ENCODE measurements around the gene ANAPC13.

The ANAPC13 gene

DNA sequence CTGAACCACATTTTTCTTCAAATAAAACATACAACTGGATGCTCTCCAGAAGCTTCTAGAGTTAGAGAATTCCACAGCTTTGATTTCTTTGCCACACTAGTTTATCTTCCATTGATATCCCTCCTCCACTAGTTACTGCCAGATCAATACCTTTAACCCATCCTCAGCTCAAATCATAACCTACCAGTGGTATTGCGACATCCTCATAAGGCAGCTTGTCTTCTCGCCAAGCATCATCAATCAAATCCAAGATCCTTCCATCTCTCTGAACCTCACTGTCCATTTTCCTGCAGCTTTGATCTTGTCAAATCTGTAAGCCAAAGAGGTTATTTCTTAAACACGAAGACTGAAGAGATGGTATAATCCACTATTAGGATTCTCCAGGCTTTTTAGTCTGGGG lies 3.2 kb downstream of the ANAPC13 start:
- no peak for DNase-seq (ENCODE audit: low spot score)

DNA sequence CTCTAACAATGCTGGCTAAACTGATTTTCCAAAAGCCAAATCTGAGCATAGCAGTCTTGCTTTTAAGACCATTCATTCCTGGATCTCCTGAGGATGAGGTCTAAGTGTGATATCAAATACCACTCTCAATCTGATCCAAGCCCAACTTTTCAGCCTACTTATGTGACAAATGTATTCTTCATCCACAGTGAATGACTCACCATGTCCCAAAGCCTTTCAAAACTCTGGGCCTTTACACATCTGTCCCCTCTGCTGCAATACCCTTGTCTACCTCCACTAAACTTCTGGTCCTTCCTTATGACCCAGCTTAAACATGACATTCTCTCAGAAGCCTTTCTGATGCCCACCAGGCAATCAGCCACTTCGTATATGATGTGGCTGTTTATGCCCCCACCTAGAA lies 4.6 kb downstream of the ANAPC13 start:
- no peak for DNase-seq (ENCODE audit: low spot score)

DNA sequence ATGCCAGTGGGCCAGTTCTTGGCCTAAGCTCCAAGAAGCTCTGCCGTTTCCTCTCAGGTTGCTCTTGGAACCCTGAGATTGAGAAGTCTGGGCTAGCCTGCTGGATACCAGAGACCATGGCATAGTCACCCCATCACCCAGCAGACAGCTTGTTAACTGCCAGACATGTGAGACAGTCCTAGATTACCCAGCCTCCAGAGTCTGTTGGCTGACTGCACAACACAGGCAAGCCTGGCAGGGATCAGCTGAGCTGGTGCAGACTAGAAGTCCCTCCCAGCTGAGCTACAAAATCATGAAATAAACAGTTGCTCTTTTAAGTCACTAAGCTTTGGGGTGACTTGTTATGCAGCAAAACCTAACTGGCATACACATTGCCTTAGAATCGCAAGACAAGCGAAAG lies 5.2 kb downstream of the ANAPC13 start:
- DNase-seq (ENCODE audit: low spot score): no peak

DNA sequence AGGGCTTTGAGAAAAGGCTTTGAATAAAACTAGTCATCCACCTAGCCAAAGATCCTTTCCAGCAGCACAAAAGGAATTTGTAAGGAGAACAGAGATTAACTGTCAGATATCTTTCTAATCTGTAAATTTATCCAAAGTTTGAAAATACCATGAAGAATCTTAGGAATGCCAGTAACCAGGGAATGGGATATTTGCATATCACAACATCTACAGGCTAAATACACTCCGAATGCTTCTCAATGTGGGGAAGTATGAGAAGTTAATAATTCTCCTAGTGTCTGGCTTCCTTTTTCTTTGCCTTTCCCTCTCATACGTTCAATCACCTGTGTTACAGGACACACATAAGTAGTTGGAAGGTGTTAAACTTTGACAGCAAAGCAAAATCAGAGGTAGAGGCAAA lies 7.8 kb downstream of the ANAPC13 start:
- no peak for DNase-seq (ENCODE audit: low spot score)

DNA sequence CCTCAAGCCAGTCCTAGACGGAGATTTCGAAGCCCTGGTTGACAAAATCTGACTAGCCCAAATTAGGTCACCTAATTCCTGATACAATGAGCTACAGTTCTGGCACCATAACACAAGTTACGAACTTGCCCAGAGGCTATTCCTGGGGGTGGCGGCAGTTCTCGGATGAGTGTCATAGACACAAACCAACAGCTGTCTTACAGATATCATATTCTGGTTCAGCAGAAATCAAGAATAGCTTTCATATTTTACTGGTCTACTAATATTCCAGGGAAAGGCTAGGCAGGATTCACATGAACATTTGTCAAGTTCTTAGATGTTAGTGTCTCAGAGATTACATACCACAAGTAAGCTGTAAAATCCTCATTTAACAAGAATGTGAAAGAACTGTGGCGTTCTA lies 8.8 kb downstream of the ANAPC13 start:
- DNase-seq (ENCODE audit: low spot score): no peak

DNA sequence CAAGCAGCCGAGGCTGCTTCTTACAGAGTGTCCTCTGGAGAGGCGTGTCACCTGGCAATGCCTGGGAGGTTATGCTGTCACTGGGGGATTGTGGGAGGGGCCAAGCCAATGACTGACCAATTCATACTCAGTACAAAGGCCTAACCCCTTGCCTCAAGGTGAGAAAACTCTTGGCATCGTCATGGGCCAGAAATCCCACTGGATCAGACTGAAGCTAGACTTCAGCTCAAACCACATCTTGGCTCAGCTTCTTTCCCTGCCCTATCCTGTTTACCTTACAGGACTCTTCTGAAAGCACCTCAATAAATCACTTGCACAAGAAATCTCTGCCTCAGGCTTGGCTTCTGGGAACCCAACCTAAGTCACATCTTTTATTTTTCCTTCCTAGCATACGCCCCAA lies 9.5 kb downstream of the ANAPC13 start:
- no peak for DNase-seq (ENCODE audit: low spot score)

DNA sequence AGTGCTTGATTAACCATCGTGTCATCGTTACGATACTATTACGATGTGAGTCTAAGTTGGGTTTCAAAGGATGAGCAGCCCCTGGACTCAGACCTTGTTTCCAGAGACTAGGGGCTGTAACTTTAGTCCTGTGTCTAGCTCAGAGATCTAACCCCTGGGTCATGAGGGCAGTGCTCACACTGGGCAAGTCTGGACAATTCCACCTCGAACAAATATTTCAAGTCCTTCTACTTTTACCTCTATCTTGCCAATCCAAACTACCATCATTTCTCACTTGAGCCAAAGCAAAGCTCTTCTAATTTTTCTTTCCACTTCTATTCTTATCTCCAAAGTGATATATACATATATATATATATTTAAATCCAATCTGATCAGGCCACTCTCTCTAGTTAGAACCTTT lies 10.8 kb downstream of the ANAPC13 start:
- DNase-seq (ENCODE audit: low spot score): no peak

DNA sequence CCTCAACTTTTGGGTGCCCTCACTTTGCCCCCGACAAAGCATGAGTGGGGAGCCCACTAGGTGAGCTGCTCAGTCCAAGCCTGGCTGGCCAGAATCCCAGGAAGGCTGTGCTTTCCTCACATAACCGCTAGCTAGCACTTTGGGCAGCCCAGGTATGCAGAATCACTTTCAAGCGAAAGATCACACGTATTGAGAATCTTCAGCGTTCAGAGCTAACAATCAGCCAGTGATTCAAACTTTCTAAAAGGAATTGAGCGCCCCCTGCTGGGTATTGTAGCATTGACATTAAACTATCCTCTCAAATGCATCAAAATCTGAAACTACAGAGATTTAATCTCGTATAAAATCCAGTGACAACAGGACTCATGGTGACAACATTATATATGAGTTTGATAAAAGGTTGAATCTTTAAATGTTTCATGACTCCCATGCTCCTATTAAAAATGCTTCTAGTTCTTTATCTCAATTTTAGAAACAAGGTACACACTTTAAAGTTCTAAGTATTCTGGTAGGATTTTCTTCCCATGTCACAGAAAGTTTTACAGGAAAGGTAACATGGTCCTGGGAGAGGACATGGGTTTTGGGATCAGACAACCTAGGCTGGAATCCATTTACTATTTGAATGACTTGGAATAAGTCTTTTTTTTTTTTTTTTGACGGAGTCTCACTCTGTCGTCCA lies 11.8 kb downstream of the ANAPC13 start:
- peak; percentile 80 for DNase-seq (ENCODE audit: low spot score)

DNA sequence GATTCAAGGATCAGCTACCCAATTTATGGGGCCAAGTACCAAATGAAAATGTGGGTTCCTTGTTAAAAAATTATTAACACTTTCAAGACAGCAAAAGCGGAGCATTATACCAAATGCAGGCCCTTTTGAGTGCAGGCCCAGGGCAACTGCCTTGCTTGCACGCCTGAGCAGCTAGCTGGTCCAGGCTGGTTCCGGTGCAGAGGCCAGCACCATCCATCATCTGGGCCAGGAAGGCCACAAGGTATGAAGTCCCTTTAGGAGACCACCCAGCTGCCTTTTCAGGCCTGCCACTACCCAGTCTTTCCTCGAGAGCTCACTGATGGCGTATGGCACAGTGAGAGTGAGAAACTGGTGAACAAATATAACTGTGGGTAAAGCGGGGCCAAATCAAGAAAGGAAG lies 13.0 kb downstream of the ANAPC13 start:
- no peak for DNase-seq (ENCODE audit: low spot score)

DNA sequence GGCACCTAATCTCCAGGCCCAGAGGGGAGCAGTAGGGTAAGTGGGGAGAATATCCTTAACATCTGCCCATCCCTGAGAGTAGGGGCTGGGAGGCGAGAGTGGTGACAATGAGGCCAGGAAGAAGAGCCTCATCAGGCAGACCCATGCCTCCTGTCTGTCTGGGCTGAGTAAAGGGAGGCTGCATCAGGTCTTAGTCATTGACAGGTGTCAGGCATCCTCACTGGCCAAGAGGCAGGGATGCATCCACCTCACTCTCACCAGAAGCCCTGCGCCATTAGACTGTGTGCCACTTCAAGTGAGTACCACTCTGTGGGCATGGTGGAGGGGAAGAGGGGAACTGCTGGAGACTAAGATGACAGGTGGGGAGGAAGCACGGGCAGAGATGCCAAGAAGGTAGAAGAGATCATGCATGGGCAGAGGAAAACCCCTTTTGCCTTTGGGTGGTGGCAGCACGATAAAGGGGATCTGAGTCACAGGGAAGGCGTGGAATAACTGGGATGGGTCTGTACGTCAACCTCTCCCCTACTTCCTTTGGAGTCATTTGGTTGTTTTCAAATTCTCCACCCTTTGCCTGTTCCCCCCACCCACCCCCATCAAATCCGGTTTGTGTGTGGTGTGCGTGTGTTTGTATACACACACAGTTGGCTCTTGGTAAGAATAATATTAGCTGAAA lies 14.1 kb downstream of the ANAPC13 start:
- peak; percentile 56 for DNase-seq (ENCODE audit: low spot score)

DNA sequence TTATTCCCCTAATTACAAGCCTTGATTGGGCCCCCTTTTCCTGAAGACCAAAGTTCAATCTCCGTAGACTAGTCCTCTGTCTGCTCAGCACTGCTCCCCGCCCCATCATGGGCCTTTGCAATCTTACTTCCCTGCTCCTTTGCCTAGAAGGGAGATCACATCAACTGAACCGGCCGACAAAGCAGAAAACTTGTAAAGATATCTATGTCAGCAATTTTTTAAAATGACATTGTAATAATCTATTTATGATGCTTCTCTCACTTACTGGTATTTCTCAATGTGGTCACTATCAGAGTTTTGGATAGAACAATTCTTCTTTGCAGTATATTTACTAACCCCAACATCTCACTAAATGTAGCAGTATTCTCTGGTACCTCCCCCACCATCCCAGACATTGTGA lies 17.3 kb downstream of the ANAPC13 start:
- no peak for DNase-seq (ENCODE audit: low spot score)

DNA sequence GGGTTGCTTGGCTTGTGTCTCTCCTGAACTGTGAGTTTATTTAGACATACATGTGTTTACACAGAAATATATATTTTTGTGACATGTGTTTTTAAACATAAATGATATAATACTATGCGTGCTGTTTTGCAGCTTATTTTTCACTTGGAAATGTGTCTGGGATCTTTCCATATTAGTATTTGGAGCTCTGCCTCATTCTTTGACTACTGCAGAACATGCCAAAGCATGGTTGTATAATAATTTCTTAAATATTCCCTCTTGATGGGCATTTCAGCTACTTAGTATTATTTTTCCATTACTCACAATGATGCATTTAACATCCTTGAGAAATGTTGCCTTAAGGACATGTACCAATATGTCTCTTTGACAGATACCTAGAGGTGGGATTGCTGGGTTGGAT lies 19.5 kb downstream of the ANAPC13 start:
- no peak for DNase-seq (ENCODE audit: low spot score)

DNA sequence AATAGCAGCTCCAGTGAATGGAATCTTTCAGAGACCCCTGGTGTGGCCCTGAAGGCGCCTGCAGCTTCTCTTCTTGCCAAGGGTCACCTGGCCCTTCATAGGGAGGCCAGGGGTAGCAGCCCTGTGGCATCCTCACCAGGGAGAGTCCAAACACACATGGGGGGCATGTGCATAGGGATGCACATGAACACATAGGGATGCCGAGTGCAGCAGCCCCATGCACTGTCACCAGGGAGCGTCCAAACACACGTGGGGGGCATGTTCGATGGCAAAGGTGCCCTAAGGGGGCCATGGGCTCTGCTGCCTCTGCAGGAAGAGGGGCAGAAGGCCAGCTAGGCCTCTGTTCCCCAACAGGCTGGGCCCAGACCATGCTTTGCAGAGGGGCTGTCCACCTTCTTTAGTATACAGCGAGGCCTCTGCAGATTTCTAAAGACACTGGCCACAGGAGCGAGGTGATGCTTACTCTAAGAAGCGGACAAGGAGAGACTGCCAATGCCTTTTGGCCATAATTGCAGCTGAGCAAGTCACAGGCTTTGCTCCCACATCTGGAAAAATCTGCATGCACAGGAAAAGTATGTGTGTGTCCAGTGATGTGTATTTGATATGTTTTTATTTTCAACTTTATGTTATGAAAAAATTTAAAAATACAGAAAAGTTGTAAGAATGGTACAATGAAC lies 21.0 kb downstream of the ANAPC13 start:
- no peak for DNase-seq (ENCODE audit: low spot score)

DNA sequence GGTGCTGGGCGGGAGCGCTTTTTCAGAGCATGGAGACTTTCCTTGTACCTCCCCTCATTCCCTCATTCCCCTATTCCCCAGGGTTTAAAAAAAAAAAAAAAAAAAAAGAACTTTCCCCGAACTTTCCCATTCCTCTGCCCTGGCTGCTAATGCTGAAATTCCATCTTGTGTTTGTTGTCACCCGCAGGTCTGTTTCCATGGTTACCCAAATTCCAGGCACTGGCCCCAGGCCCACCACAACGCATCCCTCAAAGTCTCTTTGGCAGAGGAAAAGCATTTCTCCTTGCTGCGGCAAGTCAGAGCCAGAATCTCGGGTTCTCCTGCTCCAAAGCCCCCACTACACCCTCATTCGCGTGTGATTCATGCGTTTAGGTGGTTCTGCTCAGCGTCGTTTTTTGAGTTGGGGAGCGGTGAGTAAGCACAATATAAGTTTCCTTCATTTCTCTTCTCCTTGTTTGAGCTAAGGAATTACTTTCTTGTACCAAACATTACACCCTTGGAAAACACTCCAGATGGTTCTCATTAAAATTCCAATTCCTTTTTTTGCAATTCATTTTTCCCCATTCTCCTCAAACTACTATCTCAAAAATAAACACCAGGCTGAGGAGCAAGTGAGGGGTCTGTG lies 21.6 kb downstream of the ANAPC13 start:
- no peak for DNase-seq (ENCODE audit: low spot score)

DNA sequence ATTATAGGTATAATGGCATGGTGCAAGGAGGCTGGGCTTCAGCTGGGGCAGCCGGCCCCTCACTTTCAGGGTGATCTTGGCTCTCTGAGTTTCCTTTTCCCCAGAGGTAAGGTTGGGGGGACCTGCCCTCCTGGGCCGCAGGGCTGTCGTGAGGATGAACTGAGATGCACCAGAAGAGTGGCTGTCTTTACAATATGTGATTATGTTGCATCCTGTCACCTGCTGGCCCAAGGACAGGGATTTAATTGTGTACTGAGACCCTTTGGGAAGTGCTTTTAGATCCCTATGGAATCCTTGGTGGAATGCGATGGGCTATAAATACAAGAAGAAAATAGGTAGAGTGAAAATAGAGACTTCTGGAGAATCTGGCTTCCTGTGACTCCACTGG lies 22.1 kb downstream of the ANAPC13 start:
- no peak for DNase-seq (ENCODE audit: low spot score)

DNA sequence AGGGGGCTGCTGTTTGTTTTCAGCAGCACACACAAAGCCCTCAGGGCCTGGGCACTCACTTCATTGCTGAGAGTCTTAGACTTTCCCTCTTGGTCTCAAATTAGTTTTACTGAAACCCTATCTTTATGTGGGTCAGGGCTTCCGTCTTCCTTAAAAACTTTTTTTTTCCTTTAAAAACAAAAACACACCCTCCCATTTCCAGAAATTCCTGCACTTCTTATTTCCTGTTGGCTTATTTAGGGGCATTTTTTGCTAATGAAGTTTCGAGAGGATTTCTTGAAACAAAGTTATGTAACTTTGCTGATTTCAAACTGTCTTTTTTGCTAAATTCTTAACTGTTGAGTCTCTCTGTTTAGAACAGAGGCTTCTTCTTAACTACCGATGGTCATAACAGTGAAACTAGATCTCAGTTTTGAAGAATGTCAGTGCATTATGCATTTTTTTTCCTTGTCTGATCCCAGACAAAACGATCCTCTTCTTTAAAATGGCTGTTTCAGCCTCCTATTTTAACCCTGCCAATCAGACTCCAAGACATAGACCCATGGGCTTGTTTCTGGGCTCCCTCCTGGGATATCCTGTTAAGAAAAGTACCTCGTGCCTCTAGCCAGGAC lies 23.3 kb downstream of the ANAPC13 start:
- no peak for DNase-seq (ENCODE audit: low spot score)

DNA sequence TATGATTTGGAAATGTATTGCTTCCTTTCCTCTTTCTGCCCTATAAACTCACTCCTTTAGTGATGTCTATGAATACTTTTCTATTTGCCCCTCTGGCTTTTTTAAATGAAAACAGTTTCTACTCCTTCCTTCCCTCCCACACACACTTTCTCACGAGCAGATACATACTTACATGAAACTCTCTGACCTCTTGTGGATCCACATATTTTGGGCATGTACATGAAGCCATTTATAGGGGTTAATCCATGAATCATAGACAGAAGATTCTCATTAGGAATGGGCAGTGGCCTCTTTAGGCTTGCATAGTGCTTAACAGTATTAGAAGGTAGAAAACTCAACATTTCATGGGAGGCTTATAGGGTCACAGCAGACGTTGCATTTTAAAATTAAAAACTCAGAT lies 24.8 kb downstream of the ANAPC13 start:
- DNase-seq (ENCODE audit: low spot score): no peak

DNA sequence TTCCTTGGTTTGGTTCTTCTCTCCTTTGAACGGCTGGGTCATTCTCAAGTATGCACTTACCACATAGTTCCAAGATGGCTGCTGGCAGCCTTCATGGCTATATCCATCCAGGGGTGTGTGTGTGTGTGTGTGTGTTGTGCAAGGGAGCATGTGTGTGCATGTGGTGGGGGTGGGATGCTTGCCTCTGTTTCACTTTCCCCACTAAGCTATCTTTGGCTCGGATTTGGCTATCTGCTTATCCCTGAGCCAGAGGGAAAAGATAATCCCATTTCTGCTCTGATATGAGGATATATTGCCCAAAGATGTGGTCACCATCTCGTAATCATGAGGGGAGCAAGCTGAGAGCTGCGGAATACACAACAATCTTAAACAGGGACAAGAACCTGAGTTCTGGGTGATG lies 26.2 kb downstream of the ANAPC13 start:
- no peak for DNase-seq (ENCODE audit: low spot score)

DNA sequence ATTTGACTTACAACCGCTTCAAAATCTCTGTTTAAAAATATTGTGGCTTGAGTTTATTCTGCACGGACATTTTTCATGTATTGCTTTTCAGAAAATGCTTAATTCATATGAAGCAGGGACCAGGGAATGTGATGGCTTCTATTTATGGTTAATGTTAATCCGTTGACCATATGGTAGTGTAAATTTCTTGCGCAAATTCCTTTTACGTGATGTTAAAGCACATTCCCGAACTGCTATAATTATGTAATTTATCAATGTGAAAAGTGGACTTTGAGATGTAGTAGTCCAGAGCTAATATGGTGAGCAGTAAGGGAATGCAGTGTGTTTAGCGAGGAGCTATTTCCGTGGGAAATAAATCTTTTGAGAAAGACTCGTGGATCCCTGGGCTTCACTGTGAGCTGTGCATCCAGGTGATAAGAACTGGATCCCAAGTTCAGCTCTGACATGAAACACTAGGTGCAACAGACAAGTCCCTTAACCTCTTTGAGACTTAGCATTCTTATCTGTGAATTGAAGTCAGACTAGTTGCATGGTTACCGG lies 27.3 kb downstream of the ANAPC13 start:
- no peak for DNase-seq (ENCODE audit: low spot score)

DNA sequence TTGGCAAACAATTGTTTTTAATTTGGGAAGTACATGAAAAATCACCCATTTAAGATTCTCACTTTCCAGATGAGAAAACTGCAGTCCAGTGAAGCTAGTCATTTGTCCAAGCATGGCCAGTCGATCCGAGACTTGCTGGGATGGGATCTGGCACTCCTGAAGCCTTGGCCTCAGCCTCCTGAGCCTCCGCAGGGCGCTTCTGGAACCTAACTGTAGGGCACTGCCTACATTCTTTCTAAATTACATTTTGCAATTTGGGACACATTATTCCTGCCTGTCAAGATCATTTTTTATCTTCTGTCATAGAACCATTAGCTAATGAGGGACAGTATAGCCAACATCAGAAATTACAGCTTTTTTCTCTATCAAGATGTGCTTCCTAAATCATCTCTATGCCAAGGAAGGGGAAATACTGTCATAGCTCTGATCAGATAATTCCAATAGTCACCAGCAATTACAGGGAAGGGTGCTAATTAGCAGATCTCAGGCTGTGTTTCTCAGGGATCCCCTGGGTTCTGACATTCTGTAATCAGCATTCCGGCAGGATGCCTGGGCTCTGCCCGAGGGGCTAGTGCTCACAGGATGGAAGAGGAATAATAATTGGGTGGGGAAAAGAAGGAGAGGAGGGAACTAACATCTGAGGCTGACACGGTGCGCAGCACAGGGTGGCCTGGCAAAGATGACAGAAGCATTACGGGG lies 28.3 kb downstream of the ANAPC13 start:
- DNase-seq (ENCODE audit: low spot score): no peak

DNA sequence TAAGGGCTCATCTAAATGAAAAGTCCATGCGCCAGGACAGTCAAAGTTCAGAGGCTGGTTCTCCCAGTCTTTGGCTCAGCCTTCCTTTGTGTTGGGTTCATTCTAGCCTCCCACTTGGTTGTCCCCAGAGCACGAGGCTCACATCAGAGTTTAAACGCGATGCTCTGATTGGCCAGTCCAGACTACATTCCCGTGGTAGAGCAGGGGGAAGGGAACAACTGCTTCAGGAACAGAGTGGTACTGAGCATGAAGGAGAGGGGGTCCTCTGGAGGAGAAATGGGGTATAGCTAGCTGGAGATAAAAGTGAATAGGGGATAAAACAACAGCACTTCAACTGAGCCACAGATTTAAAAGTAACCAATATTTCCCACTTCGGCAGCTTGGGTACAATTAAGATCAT lies 32.2 kb downstream of the ANAPC13 start:
- no peak for DNase-seq (ENCODE audit: low spot score)

DNA sequence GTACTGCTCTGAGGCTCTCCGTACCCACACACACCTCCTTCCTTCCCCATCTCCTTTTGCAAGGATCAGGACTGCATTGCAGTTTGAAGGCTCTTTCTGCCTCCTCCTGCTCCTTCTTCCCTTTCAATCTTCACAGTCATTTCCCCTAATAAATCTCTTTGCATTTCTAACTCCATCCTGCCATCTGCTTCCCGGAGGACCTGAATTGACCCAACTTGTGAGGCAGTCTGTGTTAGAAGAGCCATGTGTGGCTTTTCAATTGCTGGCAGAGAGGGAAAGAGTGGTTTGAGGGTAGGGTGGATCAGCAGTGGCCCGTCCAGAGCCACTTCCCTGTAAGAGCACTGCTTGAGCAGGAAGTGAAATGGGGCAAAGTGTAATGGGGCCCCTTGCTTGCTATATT lies 35.8 kb downstream of the ANAPC13 start:
- no peak for DNase-seq (ENCODE audit: low spot score)
